Activated CD4-positive, alpha-beta T cell treated with anti-CD3 and anti-CD28 coated beads for 36 hours (primary cell): ENCODE measurements around the gene UBE3B. TPM values are rescaled to one million over a fixed set of nuclear protein-coding genes. Genes with fewer than 3 reads are reported as not detected.

Source experiments
- ATAC-seq: fragments of 200-7000 bp; cut with Tn5 transposase; one replicate; pipeline ENCODE4 v1.10.0; 2021; ENCODE audit warnings: mild to moderate bottlenecking, moderate library complexity
- CTCF ChIA-PET: fragments of 350-600 bp; sonication (Branson Sonifier 250); formaldehyde crosslinking; loops from one replicate; lab custom pipeline; 2021; ENCODE audit warnings: antibody characterized with exemption; lab: Charles Lee
- POLR2A ChIA-PET: fragments of 350-600 bp; sonication (Branson Sonifier 250); formaldehyde crosslinking; loops from one replicate; lab custom pipeline; 2021; ENCODE audit warnings: antibody characterized with exemption, inconsistent platforms; lab: Charles Lee
- DNase-seq: peaks from one replicate; pipeline ENCODE4 v3.0.0-alpha.2; 2020
- H3K27ac Mint-ChIP-seq: one replicate; pipeline ENCODE4 v1.8.0; 2021; ENCODE audit warnings: mixed read lengths
- H3K27me3 Mint-ChIP-seq: one replicate; pipeline ENCODE4 v1.8.0; 2021; ENCODE audit warnings: mixed read lengths
- H3K36me3 Mint-ChIP-seq: one replicate; pipeline ENCODE4 v1.8.0; 2021; ENCODE audit warnings: low read depth, mixed read lengths
- H3K4me1 Mint-ChIP-seq: one replicate; pipeline ENCODE4 v1.8.0; 2021; ENCODE audit warnings: mixed read lengths
- H3K4me3 Mint-ChIP-seq: one replicate; pipeline ENCODE4 v1.8.0; 2021; ENCODE audit warnings: mild to moderate bottlenecking, moderate library complexity, mixed read lengths
- H3K9me3 Mint-ChIP-seq: one replicate; pipeline ENCODE4 v1.8.0; 2021; ENCODE audit warnings: low read depth, mixed read lengths
- intact Hi-C, 2 experiments: fragments of 100-400 bp; cut with DNase I in 1 of 2; cut with micrococcal nuclease in 1 of 2; formaldehyde crosslinking; loops; one replicate each; pipeline versions ENCODE4 v1.14.2 to v1.15.1; 2022 to 2024; cut with DNase I, micrococcal nuclease
- total RNA-seq, 2 experiments: library from RNA; stranded (reverse); gene quantifications; one replicate each; pipeline ENCODE4 v1.2.3, GENCODE V29; 2021

Gene UBE3B
- total RNA-seq, 2 experiments from 2014 or later, result 25.7 to 27.2 TPM

DNA sequence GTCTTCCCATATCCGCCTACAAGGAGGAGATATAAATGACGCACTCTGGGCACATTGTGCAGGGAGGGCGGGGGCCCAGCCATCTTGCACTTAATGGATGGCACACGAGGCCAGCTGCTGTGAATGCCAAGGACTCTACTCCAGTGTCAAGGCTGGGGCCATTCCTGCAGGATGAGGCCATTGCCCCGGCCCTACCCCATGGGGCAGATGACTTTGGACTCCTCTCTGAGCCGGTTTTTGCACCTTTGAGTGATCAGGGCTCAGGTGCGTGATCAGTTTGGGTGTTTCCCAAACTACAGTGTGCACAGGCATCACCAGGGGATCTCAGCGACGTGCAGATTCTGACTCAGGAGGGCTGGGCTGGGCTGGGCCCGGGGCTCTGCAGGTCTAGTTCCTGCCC is 79.8 kb downstream of the UBE3B start:
- H3K4me1 Mint-ChIP-seq, result no peaks in the 10 kb centered on the region
- CTCF ChIA-PET, result interaction anchor here (0.6 kb wide), 1 partner anchor 452 kb away, joined by 3 read pairs; no protein-coding TSS in a partner anchor
- POLR2A ChIA-PET, result no interaction called here
- H3K4me3 Mint-ChIP-seq, result no peak overlapping the region
- DNase-seq (no peak), ATAC-seq (no peak)
- intact Hi-C loops, result no loop called here
- peaks cover 11% of the 10 kb centered on the region for H3K36me3 Mint-ChIP-seq
- H3K27ac Mint-ChIP-seq, result no peak overlapping the region
- H3K27me3 Mint-ChIP-seq, result no peaks in the 10 kb centered on the region
- no peaks in the 10 kb centered on the region for H3K9me3 Mint-ChIP-seq

GRCh38 chr12:109557805-109558204 is 80.4 kb downstream of the UBE3B start:
- Mint-ChIP-seq H3K27ac (no peak overlapping the region), H3K4me1 (no peaks in the 10 kb centered on the region), H3K4me3 (no peak overlapping the region), H3K36me3 (peaks cover 17% of the 10 kb centered on the region), H3K27me3 (no peaks in the 10 kb centered on the region), H3K9me3 (no peaks in the 10 kb centered on the region)
- ChIA-PET CTCF (interaction anchor here (0.6 kb wide), 1 partner anchor 451 kb away, joined by 3 read pairs; no protein-coding TSS in a partner anchor), POLR2A (no interaction called here)
- no peak for ATAC-seq
- intact Hi-C loops, result no loop called here
- DNase-seq, result no peak

GRCh38 chr12:109558374-109559199 is 81.2 kb downstream of the UBE3B start:
- ATAC-seq, result no peak
- Mint-ChIP-seq H3K36me3 (peaks cover 24% of the 10 kb centered on the region), H3K4me3 (no peak overlapping the region), H3K27ac (no peak overlapping the region), H3K9me3 (no peaks in the 10 kb centered on the region), H3K4me1 (no peaks in the 10 kb centered on the region), H3K27me3 (no peaks in the 10 kb centered on the region)
- CTCF ChIA-PET, result no interaction called here
- intact Hi-C loops, result no loop called here
- no peak for DNase-seq
- POLR2A ChIA-PET, result no interaction called here

DNA sequence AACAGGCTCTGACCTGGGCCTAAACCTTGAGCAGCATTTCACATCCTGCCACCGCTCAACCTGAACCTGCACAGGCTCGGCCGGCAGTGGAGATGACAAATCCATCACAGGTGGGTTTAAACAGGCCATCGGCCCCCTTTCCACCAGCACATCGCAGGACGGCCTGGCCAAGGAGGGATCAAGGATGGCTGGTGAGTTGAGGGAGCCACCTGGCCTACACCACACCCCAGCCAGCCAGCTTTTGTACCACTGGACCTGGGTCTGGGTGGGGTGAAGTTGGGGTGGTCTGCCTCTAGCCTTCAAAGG is 81.7 kb downstream of the UBE3B start:
- DNase-seq (no peak), ATAC-seq (no peak)
- POLR2A ChIA-PET, result no interaction called here
- CTCF ChIA-PET, result no interaction called here
- Mint-ChIP-seq H3K27ac (no peak overlapping the region), H3K27me3 (no peaks in the 10 kb centered on the region), H3K9me3 (no peaks in the 10 kb centered on the region), H3K4me3 (no peak overlapping the region), H3K36me3 (peaks cover 25% of the 10 kb centered on the region), H3K4me1 (no peaks in the 10 kb centered on the region)
- intact Hi-C loops, result no loop called here

DNA sequence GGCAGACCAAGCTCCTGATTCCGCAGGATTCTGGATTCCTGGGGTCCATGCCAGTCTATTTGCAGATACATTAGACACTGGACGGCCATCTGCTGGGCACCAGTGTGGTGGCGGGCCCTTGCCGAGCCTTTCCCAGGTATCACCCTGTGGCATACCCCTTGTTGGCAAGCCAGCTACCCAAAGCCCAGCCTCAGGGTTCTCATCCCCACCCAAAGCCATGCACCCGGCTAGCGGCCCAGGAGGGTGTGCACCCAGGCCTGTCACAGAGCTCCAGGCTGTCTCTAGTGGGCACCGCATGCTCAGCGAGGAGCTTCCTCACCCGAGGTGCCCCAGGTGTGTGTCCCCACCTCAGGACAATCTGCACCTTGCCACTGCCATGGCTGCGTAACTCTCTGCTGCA is 82.2 kb downstream of the UBE3B start:
- Mint-ChIP-seq H3K27ac (no peak overlapping the region), H3K9me3 (no peaks in the 10 kb centered on the region), H3K36me3 (peaks cover 26% of the 10 kb centered on the region), H3K27me3 (no peaks in the 10 kb centered on the region), H3K4me1 (no peaks in the 10 kb centered on the region), H3K4me3 (no peak overlapping the region)
- no peak for ATAC-seq
- no peak for DNase-seq
- intact Hi-C loops, result no loop called here
- ChIA-PET POLR2A (no interaction called here), CTCF (interaction anchor here (1.8 kb wide), 1 partner anchor 38 kb away, joined by 6 read pairs; no protein-coding TSS in a partner anchor)

DNA sequence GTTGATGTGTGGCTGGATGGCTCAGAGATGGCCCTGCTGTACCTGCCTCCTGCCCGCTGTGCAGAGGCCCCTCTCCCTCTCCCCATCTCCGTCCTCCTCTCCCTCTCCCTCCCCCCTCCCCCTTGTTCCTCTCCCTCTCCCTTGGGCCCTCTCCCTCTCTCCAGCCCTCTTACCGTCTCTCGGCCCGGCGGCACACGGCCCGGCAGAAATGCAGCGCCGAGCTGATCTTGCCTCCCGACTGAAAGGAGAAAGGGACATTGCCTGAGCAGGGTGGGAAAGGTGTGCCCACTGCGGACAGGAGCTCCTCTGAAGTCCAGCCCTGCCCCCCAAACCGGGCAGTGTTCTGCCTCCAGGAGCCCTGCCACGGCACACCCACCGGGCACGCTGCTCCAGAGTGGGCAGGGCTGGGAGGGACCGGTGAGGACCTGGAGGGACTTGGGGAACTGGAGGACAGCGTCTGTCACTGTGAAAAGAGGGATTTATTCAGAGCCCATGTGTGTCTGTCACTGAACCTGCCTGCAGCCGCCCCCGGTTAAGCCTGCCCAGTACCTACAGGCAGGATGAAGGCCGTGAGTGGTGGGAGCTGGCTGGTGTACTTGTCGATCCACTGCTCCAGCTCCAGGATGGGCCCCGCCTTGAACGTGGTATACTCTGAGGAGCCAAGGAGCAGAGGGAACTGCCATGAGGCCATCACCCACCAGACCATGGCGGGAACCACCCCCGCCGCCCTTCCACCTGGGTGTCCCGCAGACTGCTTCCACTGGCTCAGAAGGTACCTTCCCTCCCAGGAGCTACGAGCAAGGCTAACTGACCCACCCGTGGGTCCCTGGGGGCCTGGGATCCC is 83.7 kb downstream of the UBE3B start:
- Mint-ChIP-seq H3K4me1 (no peaks in the 10 kb centered on the region), H3K36me3 (peaks cover 30% of the 10 kb centered on the region), H3K9me3 (no peaks in the 10 kb centered on the region), H3K27ac (no peak overlapping the region), H3K27me3 (no peaks in the 10 kb centered on the region), H3K4me3 (no peak overlapping the region)
- ChIA-PET CTCF (interaction anchor here (1.8 kb wide), 1 partner anchor 36 kb away, joined by 6 read pairs; no protein-coding TSS in a partner anchor), POLR2A (no interaction called here)
- DNase-seq (no peak), ATAC-seq (no peak)
- intact Hi-C loops, result no loop called here

DNA sequence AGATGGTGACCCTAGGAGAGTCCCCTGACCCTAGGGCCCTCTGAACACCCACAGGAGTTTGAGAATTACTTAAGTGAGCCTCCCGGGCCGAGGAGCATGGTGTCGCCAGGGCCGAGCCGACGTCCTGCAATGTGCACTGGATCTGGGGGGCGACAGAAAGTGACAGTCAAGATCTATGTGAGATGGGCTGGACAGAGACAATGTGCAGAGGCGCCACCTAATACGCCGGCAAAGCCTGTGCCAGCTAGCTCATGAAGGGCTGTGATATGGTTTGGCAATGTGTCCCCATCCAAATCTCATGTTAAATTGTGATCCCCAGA is 84.2 kb downstream of the UBE3B start:
- ATAC-seq, result no peak
- CTCF ChIA-PET, result no interaction called here
- Mint-ChIP-seq H3K9me3 (no peaks in the 10 kb centered on the region), H3K36me3 (peaks cover 34% of the 10 kb centered on the region), H3K27me3 (no peaks in the 10 kb centered on the region), H3K4me1 (no peaks in the 10 kb centered on the region), H3K27ac (no peak overlapping the region), H3K4me3 (no peak overlapping the region)
- POLR2A ChIA-PET, result no interaction called here
- DNase-seq, result no peak
- intact Hi-C loops, result no loop called here

DNA sequence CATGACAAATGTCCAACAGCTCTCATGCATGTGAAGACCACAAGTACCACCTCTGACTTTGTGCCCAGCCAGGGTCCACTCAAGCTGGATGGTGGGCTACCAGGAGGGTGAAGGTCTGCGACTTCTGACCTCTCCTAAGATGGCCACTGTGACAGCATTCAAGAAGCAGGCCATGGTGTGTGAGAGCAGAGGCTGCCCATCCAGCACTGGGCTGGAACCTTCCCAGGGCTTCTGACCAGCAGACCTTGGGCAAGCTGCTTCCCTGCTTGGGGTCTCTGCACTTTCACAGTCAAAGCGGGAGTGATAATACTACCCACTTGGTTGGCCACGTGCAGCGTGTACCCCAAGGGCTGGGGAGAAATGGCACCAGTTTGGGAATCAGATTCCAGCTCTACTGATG is 85.4 kb downstream of the UBE3B start:
- Mint-ChIP-seq H3K4me3 (no peak overlapping the region), H3K36me3 (peaks cover 39% of the 10 kb centered on the region), H3K27me3 (no peaks in the 10 kb centered on the region), H3K27ac (no peak overlapping the region), H3K9me3 (no peaks in the 10 kb centered on the region), H3K4me1 (no peaks in the 10 kb centered on the region)
- DNase-seq (no peak), ATAC-seq (no peak)
- intact Hi-C loops, result no loop called here
- POLR2A ChIA-PET, result interaction anchor here (0.6 kb wide), 1 partner anchor 10 kb away, joined by 5 read pairs; no protein-coding TSS in a partner anchor
- CTCF ChIA-PET, result no interaction called here

GRCh38 chr12:109563291-109564284 is 86.2 kb downstream of the UBE3B start:
- Mint-ChIP-seq H3K27me3 (no peaks in the 10 kb centered on the region), H3K27ac (no peak overlapping the region), H3K36me3 (peaks cover 42% of the 10 kb centered on the region), H3K9me3 (no peaks in the 10 kb centered on the region), H3K4me3 (no peak overlapping the region), H3K4me1 (no peaks in the 10 kb centered on the region)
- intact Hi-C loops, result no loop called here
- POLR2A ChIA-PET, result no interaction called here
- CTCF ChIA-PET, result no interaction called here
- DNase-seq, result no peak
- ATAC-seq, result no peak

DNA sequence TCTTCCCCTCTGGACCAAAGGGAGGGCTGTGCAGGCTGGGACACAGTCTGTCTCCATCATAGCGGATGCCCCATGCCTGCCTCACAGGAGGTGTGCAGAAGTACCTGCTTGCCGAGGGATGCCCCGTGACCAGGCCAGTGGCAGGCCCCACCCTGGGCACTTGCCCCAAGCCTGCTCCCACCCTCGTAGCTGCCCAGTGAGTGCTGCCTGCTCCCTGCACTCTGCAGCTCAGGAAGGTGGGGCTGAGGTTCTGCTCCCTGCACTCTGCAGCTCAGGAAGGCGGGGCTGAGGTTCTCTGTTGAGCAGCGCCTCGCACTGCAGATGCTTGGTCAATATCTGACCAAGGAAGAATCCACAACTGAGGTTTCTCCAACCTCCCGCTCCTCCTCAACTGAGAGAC is 89.0 kb downstream of the UBE3B start:
- H3K27ac Mint-ChIP-seq, result no peak overlapping the region
- POLR2A ChIA-PET, result no interaction called here
- H3K4me3 Mint-ChIP-seq, result no peak overlapping the region
- H3K4me1 Mint-ChIP-seq, result no peaks in the 10 kb centered on the region
- peaks cover 46% of the 10 kb centered on the region for H3K36me3 Mint-ChIP-seq
- CTCF ChIA-PET, result no interaction called here
- no peak for ATAC-seq
- intact Hi-C loops, result no loop called here
- H3K9me3 Mint-ChIP-seq, result no peaks in the 10 kb centered on the region
- DNase-seq, result no peak
- H3K27me3 Mint-ChIP-seq, result no peaks in the 10 kb centered on the region

- Mint-ChIP-seq H3K27ac (no peak overlapping the region), H3K27me3 (no peaks in the 10 kb centered on the region), H3K4me3 (no peak overlapping the region), H3K36me3 (peaks cover 42% of the 10 kb centered on the region), H3K9me3 (no peaks in the 10 kb centered on the region), H3K4me1 (peaks cover 4% of the 10 kb centered on the region)
- DNase-seq, result no peak
- ChIA-PET POLR2A (no interaction called here), CTCF (no interaction called here)
- intact Hi-C loops, result no loop called here
- ATAC-seq, result no peak
These were observed 89.9 kb downstream of the UBE3B start for GRCh38 chr12:109567296-109567695.
